Stimulated activated CD8-positive, alpha-beta memory T cell treated with anti-CD3 and anti-CD28 coated beads, Interleukin-7, amount 100 ng/mL, for 1 hour (primary cell): ENCODE results near the gene RAB3IL1.

Source experiments
- DNase-seq, 2 donors: peaks; one replicate each; pipeline ENCODE4 v3.0.0-alpha.2; 2020; ENCODE audit warnings: low read depth in 2 of 2

The RAB3IL1 gene

GRCh38 chr11:61905067-61905696, 12.2 kb downstream of the RAB3IL1 start:
- no peak for DNase-seq

- no peak for DNase-seq
Observed at GRCh38 chr11:61904539-61905048, 12.8 kb downstream of the RAB3IL1 start.

GRCh38 chr11:61903845-61904244, 13.5 kb downstream of the RAB3IL1 start:
- no peak for DNase-seq

- DNase-seq = no peak
Observed at GRCh38 chr11:61902313-61902712, 15.1 kb downstream of the RAB3IL1 start.

- DNase-seq = no peak
Observed at GRCh38 chr11:61901397-61901796, 16.0 kb downstream of the RAB3IL1 start.

GRCh38 chr11:61900251-61900650, 17.1 kb downstream of the RAB3IL1 start:
- DNase-seq = no peak

- peak; percentile 87 to 93 for DNase-seq
Observed at GRCh38 chr11:61899146-61899841, 18.1 kb downstream of the RAB3IL1 start.

- DNase-seq = no peak
Observed at GRCh38 chr11:61898247-61898582, 19.2 kb downstream of the RAB3IL1 start.

- DNase-seq = peak; percentile 53 to 68
Observed at GRCh38 chr11:61897387-61898246, 19.7 kb downstream of the RAB3IL1 start.

GRCh38 chr11:61896665-61897386, 20.5 kb downstream of the RAB3IL1 start:
- no peak for DNase-seq

GRCh38 chr11:61895718-61896059, 21.7 kb downstream of the RAB3IL1 start:
- DNase-seq = no peak

- DNase-seq = no peak
Observed at GRCh38 chr11:61895046-61895717, 22.2 kb downstream of the RAB3IL1 start.

- no peak for DNase-seq
Observed at GRCh38 chr11:61893981-61894380, 23.4 kb downstream of the RAB3IL1 start.

- no peak for DNase-seq
Observed at GRCh38 chr11:61892085-61892370, 25.3 kb downstream of the RAB3IL1 start.

GRCh38 chr11:61891331-61892084, 25.9 kb downstream of the RAB3IL1 start, which contains the start of gene FADS3:
Gene FADS3, minus strand, starts transcription at chr11:61891545. Its CDS starts 164 bp downstream, at chr11:61891381.
- DNase-seq = peak in 1 of 2 donors; percentile 27

GRCh38 chr11:61890529-61891330, 26.6 kb downstream of the RAB3IL1 start:
- DNase-seq = no peak

- DNase-seq = no peak
Observed at GRCh38 chr11:61889831-61890230, 27.5 kb downstream of the RAB3IL1 start.

- no peak for DNase-seq
Observed at GRCh38 chr11:61888590-61888989, 28.8 kb downstream of the RAB3IL1 start.

- no peak for DNase-seq
Observed at GRCh38 chr11:61887839-61888494, 29.4 kb downstream of the RAB3IL1 start.
